Pancreas (tissue), 10 donors: Measurements from ENCODE around the gene ADAMTSL1. TPM values are rescaled to one million over a fixed set of nuclear protein-coding genes. Genes with fewer than 3 reads are reported as not detected.

Experiments used
- ATAC-seq, 4 donors: fragments of 200-7000 bp; cut with Tn5 transposase; one replicate each; pipeline versions ENCODE4 v1.8.0 to v1.9.1; 2020; ENCODE audit warnings: mild to moderate bottlenecking in 4 of 4, moderate library complexity in 4 of 4
- DNase-seq, 6 donors: peaks; one replicate each; pipeline ENCODE4 v3.0.0-alpha.2; 2020
- FAIRE-seq: peaks from 2 replicates; lab custom pipeline; 2012; peaks lifted over from hg19 to GRCh38; lab: Jason Lieb, UNC
- H3K27ac ChIP-seq, 4 donors: fragments of 200-600 bp; sonication (generic); 1 replicate in 3 of 4; 2 replicates in 1 of 4; pipeline versions ENCODE4 v1.5.0 to v1.8.0; 2020
- H3K27me3 ChIP-seq, 4 donors: fragments of 200-600 bp; one replicate each; pipeline ENCODE4 v1.8.0; 2021
- H3K36me3 ChIP-seq, 3 donors: fragments of 200-600 bp; sonication (generic) in 1 of 3; one replicate each; pipeline versions ENCODE4 v1.5.0 to v1.8.0; 2020 to 2021
- H3K4me1 ChIP-seq, 3 donors: fragments of 200-600 bp; one replicate each; pipeline ENCODE4 v1.8.0; 2021
- H3K4me3 ChIP-seq, 4 donors: fragments of 200-600 bp; sonication (generic) in 2 of 4; one replicate each; pipeline versions ENCODE4 v1.5.0 to v1.8.0; 2020 to 2021
- H3K9me3 ChIP-seq, 4 donors: fragments of 200-600 bp; one replicate each; pipeline ENCODE4 v1.8.0; 2021
- CTCF ChIP-seq, 4 donors: fragments of 200-600 bp; sonication (generic) in 3 of 4; IDR thresholded peaks; one replicate each; pipeline versions ENCODE4 v1.5.0 to v1.8.0; 2021; ENCODE audit warnings: antibody characterized with exemption in 4 of 4
- WGBS, 2 donors: extraction: QIAGEN DNeasy Blood & Tissue Kit; methylation state at CpG; one replicate each; pipeline ENCODE4 v1.1.7; 2013; 5-methylcytosine and 5-hydroxymethylcytosine counted together
- intact Hi-C, 3 donors: fragments of 100-400 bp; cut with DNase I; formaldehyde crosslinking; loops; one replicate each; pipeline versions ENCODE4 v1.11.1 to v1.14.2; 2022
- polyA plus RNA-seq, 2 donors: library from polyadenylated mRNA; stranded (reverse); fragments of 200-250 nt; gene quantifications; one replicate each; pipeline ENCODE4 v1.2.3, GENCODE V29; 2013
- total RNA-seq, 6 donors: library from RNA; stranded (reverse); fragmentation: NEBNext Ultra II Directional in 4 of 6; extraction: Animal tissue kit (Norgen Biotek cat#: 25700) in 4 of 6; gene quantifications; one replicate each; pipeline versions ENCODE4 v1.2.1 to v1.2.4, GENCODE V29; 2021 to 2023
- donor health status: healthy with polysubstance abuse.
- donor health status: DM: no; HTN: no; CAD: no; lungs with moderate emphysema.
- donor health status: DM: no; HTN: no; CAD: no.
- donor health status: control.
- donor health status: control.
- donor health status: Bipolar disorder and iron deficiency.
- donor health status: DM: yes; HTN: yes; CAD: no.
- donor health status: DM: no; HTN: no; CAD: no.
- donor health status: DM: no; HTN: no; CAD: no.
- donor health status: DM: yes; HTN: yes; CAD: no.

The ADAMTSL1 gene
- total and polyA plus RNA-seq, 8 donors = 0.24 to 2.1 (median 0.67) TPM

- H3K27ac ChIP-seq = no peak overlapping the region
- H3K9me3 ChIP-seq = no peaks in the 10 kb centered on the region
- no peak overlapping the region for H3K4me3 ChIP-seq
- WGBS, 2 donors = 93 to 94% methylated on average over 2 of the region's 2 CpGs
- TF ChIP-seq CTCF (IDR thresholded peaks at IDR 0.05) = no peak
- no peaks in the 10 kb centered on the region for H3K36me3 ChIP-seq
- DNase-seq (no peak), ATAC-seq (no peak), FAIRE-seq (no peak)
- no peaks in the 10 kb centered on the region for H3K4me1 ChIP-seq
- no peaks in the 10 kb centered on the region for H3K27me3 ChIP-seq
- intact Hi-C loops = no loop called here
Measured at GRCh38 chr9:18717759-18718158, 243.8 kb downstream of the ADAMTSL1 start.

- no peak for ATAC-seq
- no peaks in the 10 kb centered on the region for H3K36me3 ChIP-seq
- FAIRE-seq = no peak
- TF ChIP-seq CTCF (IDR thresholded peaks at IDR 0.05) = no peak
- intact Hi-C loops = no loop called here
- H3K4me1 ChIP-seq = no peaks in the 10 kb centered on the region
- H3K4me3 ChIP-seq = no peak overlapping the region
- H3K9me3 ChIP-seq = no peaks in the 10 kb centered on the region
- no peak overlapping the region for H3K27ac ChIP-seq
- no peak for DNase-seq
- 76 to 87% methylated on average over 12 of the region's 12 CpGs for WGBS, 2 donors
- H3K27me3 ChIP-seq = no peaks in the 10 kb centered on the region
Measured at GRCh38 chr9:18718393-18718792, 244.4 kb downstream of the ADAMTSL1 start.

- no peaks in the 10 kb centered on the region for H3K4me1 ChIP-seq
- H3K9me3 ChIP-seq = no peaks in the 10 kb centered on the region
- FAIRE-seq = no peak
- intact Hi-C loops = no loop called here
- no peak for DNase-seq
- no peaks in the 10 kb centered on the region for H3K27me3 ChIP-seq
- WGBS, 2 donors = 55 to 81% methylated on average over 1 of the region's 1 CpG
- ATAC-seq = no peak
- no peak overlapping the region for H3K4me3 ChIP-seq
- no peaks in the 10 kb centered on the region for H3K36me3 ChIP-seq
- no peak for TF ChIP-seq CTCF (IDR thresholded peaks at IDR 0.05)
- H3K27ac ChIP-seq = no peak overlapping the region
Measured at GRCh38 chr9:18718932-18719331, 245.0 kb downstream of the ADAMTSL1 start.

- 90 to 97% methylated on average over 5 of the region's 5 CpGs for WGBS, 2 donors
- no peaks in the 10 kb centered on the region for H3K9me3 ChIP-seq
- no peak overlapping the region for H3K4me3 ChIP-seq
- no peak for FAIRE-seq
- no peak overlapping the region for H3K27ac ChIP-seq
- no peak for TF ChIP-seq CTCF (IDR thresholded peaks at IDR 0.05)
- H3K27me3 ChIP-seq = no peaks in the 10 kb centered on the region
- no peak for ATAC-seq
- no peak for DNase-seq
- H3K36me3 ChIP-seq = no peaks in the 10 kb centered on the region
- no peaks in the 10 kb centered on the region for H3K4me1 ChIP-seq
- intact Hi-C loops = no loop called here
Measured at GRCh38 chr9:18720691-18721090, 246.7 kb downstream of the ADAMTSL1 start.

- Histone ChIP-seq H3K4me1 (no peaks in the 10 kb centered on the region), H3K36me3 (no peaks in the 10 kb centered on the region), H3K9me3 (no peaks in the 10 kb centered on the region), H3K4me3 (no peak overlapping the region), H3K27me3 (no peaks in the 10 kb centered on the region), H3K27ac (no peak overlapping the region)
- 61 to 65% methylated on average over 10 of the region's 10 CpGs for WGBS, 2 donors
- intact Hi-C loops = no loop called here
- ATAC-seq (peak in 1 of 4 donors; percentile 26), FAIRE-seq (no peak), DNase-seq (no peak)
- TF ChIP-seq CTCF (IDR thresholded peaks at IDR 0.05) = no peak
Measured at GRCh38 chr9:18721267-18721994, 247.5 kb downstream of the ADAMTSL1 start.
